SK-N-SH treated with all-trans-retinoic acid at 6 μM for 48 hours (cell line): ENCODE results near the gene NUP153.
A peak's percentile ranks its signal among the peaks of the same experiment; 100 is the strongest.

Experiments used
- ATAC-seq: fragments of 200-7000 bp; cut with Tn5 transposase; 3 replicates; pipeline ENCODE4 v1.9.1; 2020; ENCODE audit warnings: mild to moderate bottlenecking, moderate library complexity
- ARNTL ChIP-seq: fragments of 450-650 bp; formaldehyde crosslinking; IDR thresholded peaks from 2 replicates; pipeline ENCODE4 v1.5.0; 2020; ENCODE audit warnings: low read depth, mild to moderate bottlenecking, moderate library complexity, borderline replicate concordance
- BACH2 ChIP-seq: fragments of 250-450 bp; sonication (Bioruptor Pico); IDR thresholded peaks from 2 replicates; pipeline ENCODE4 v1.9.0; 2021; ENCODE audit warnings: mild to moderate bottlenecking, borderline replicate concordance
- CREB5 ChIP-seq: fragments of 250-450 bp; sonication (Bioruptor Pico); IDR thresholded peaks from 2 replicates; pipeline ENCODE4 v1.5.1; 2020; ENCODE audit warnings: low read depth, mild to moderate bottlenecking, moderate library complexity
- CSDC2 ChIP-seq: fragments of 250-450 bp; sonication (Bioruptor Pico); IDR thresholded peaks from 2 replicates; pipeline ENCODE4 v1.5.0; 2020; ENCODE audit warnings: mild to moderate bottlenecking, moderate library complexity
- CSRNP3 ChIP-seq: fragments of 250-450 bp; sonication (Bioruptor Pico); IDR thresholded peaks from 2 replicates; pipeline ENCODE4 v1.5.1; 2021; ENCODE audit warnings: mild to moderate bottlenecking, moderate library complexity
- ESRRG ChIP-seq: fragments of 250-450 bp; sonication (Bioruptor Pico); IDR thresholded peaks from 2 replicates; pipeline ENCODE4 v1.6.1; 2021; ENCODE audit warnings: mild to moderate bottlenecking
- GLIS3 ChIP-seq: fragments of 250-450 bp; sonication (Bioruptor Pico); IDR thresholded peaks from 2 replicates; pipeline ENCODE4 v1.5.0; 2020; ENCODE audit warnings: mild to moderate bottlenecking, moderate library complexity
- ISL1 ChIP-seq: fragments of 250-450 bp; sonication (Bioruptor Pico); IDR thresholded peaks from 2 replicates; pipeline ENCODE4 v2.1.2; 2022; ENCODE audit warnings: mild to moderate bottlenecking, moderate library complexity
- OSR1 ChIP-seq: fragments of 250-450 bp; sonication (Bioruptor Pico); IDR thresholded peaks from 2 replicates; pipeline ENCODE4 v1.8.0; 2022; ENCODE audit warnings: moderate library complexity, mild to moderate bottlenecking, inconsistent platforms
- PATZ1 ChIP-seq: fragments of 250-450 bp; sonication (Bioruptor Pico); IDR thresholded peaks from 2 replicates; pipeline ENCODE4 v1.8.0; 2020; ENCODE audit warnings: mild to moderate bottlenecking, moderate library complexity, borderline replicate concordance
- POU6F1 ChIP-seq: fragments of 250-450 bp; sonication (Bioruptor Pico); IDR thresholded peaks from 2 replicates; pipeline ENCODE4 v1.8.0; 2021; ENCODE audit warnings: low read depth, mild to moderate bottlenecking, moderate library complexity, borderline replicate concordance
- PPARA ChIP-seq: fragments of 250-450 bp; sonication (Bioruptor Pico); IDR thresholded peaks from 2 replicates; pipeline ENCODE4 v1.5.0; 2020; ENCODE audit warnings: mild to moderate bottlenecking, borderline replicate concordance
- RARB ChIP-seq: fragments of 250-450 bp; sonication (Bioruptor Pico); IDR thresholded peaks from 2 replicates; pipeline ENCODE4 v1.8.0; 2021; ENCODE audit warnings: mild to moderate bottlenecking, moderate library complexity
- SNAI2 ChIP-seq: fragments of 250-450 bp; sonication (Bioruptor Pico); IDR thresholded peaks from 2 replicates; pipeline ENCODE4 v1.5.0; 2020; ENCODE audit warnings: mild to moderate bottlenecking, moderate library complexity
- TCF4 ChIP-seq: fragments of 250-450 bp; sonication (Bioruptor Pico); IDR thresholded peaks from 2 replicates; pipeline ENCODE4 v1.8.0; 2021; ENCODE audit warnings: mild to moderate bottlenecking, moderate library complexity, borderline replicate concordance
- TOX ChIP-seq: fragments of 250-450 bp; sonication (Bioruptor Pico); IDR thresholded peaks from 2 replicates; pipeline ENCODE4 v1.8.0; 2021; ENCODE audit warnings: mild to moderate bottlenecking, moderate library complexity, borderline replicate concordance
- TSHZ2 ChIP-seq: fragments of 250-450 bp; sonication (Bioruptor Pico); IDR thresholded peaks from 2 replicates; pipeline ENCODE4 v1.5.0; 2020; ENCODE audit warnings: mild to moderate bottlenecking, moderate library complexity
- ZC3H10 ChIP-seq: fragments of 250-450 bp; sonication (Bioruptor Pico); IDR thresholded peaks from 2 replicates; pipeline ENCODE4 v1.5.1; 2021; ENCODE audit warnings: mild to moderate bottlenecking, moderate library complexity
- ZFP3 ChIP-seq: fragments of 250-450 bp; sonication (Bioruptor Pico); IDR thresholded peaks from 2 replicates; pipeline ENCODE4 v1.5.0; 2020; ENCODE audit warnings: mild to moderate bottlenecking, moderate library complexity
- ZFP30 ChIP-seq: fragments of 450-650 bp; formaldehyde crosslinking; IDR thresholded peaks from 2 replicates; pipeline ENCODE4 v1.5.0; 2022; ENCODE audit warnings: mild to moderate bottlenecking, moderate library complexity
- ZNF565 ChIP-seq: fragments of 450-650 bp; formaldehyde crosslinking; conservative IDR thresholded peaks from 2 replicates; pipeline ENCODE4 v1.5.0; 2020; ENCODE audit warnings: low read depth, mild to moderate bottlenecking, moderate library complexity
- ZNF70 ChIP-seq: fragments of 450-650 bp; formaldehyde crosslinking; IDR thresholded peaks from 2 replicates; pipeline ENCODE4 v1.5.0; 2020; ENCODE audit warnings: mild to moderate bottlenecking, moderate library complexity
- ZNF8 ChIP-seq: fragments of 450-650 bp; formaldehyde crosslinking; IDR thresholded peaks from 2 replicates; pipeline ENCODE4 v1.5.0; 2020; ENCODE audit warnings: mild to moderate bottlenecking, moderate library complexity

NUP153 gene

GRCh38 chr6:17705428-17705777 is 1.3 kb downstream of the NUP153 start (continued):
- TF ChIP-seq TSHZ2 (CRISPR knock-in tag) = no peak
- no peak for TF ChIP-seq BACH2 (CRISPR knock-in tag)
- no peak for TF ChIP-seq TOX (CRISPR knock-in tag)
- TF ChIP-seq GLIS3 (CRISPR knock-in tag) = no peak
- TF ChIP-seq CSDC2 (CRISPR knock-in tag) = no peak
- no peak for TF ChIP-seq RARB (CRISPR knock-in tag)
- no peak for TF ChIP-seq ZNF70 (CRISPR knock-in tag)
- TF ChIP-seq PATZ1 (CRISPR knock-in tag) = no peak
- no peak for TF ChIP-seq ZC3H10 (CRISPR knock-in tag)
- no peak for TF ChIP-seq TCF4 (CRISPR knock-in tag)
- no peak for TF ChIP-seq ZFP30 (CRISPR knock-in tag)
- TF ChIP-seq SNAI2 (CRISPR knock-in tag) = no peak

GRCh38 chr6:17703256-17703694 is 3.5 kb downstream of the NUP153 start:
- no peak for TF ChIP-seq CREB5
- TF ChIP-seq POU6F1 (CRISPR knock-in tag) = no peak
- no peak for TF ChIP-seq TSHZ2 (CRISPR knock-in tag)
- TF ChIP-seq GLIS3 (CRISPR knock-in tag) = no peak
- no peak for TF ChIP-seq OSR1
- TF ChIP-seq ESRRG (CRISPR knock-in tag) = no peak
- no peak for TF ChIP-seq ZFP30 (CRISPR knock-in tag)
- TF ChIP-seq ISL1 (CRISPR knock-in tag) = peak; percentile 87
- TF ChIP-seq SNAI2 (CRISPR knock-in tag) = no peak
- TF ChIP-seq ZNF70 (CRISPR knock-in tag) = no peak
- no peak for TF ChIP-seq CSRNP3
- TF ChIP-seq ZC3H10 (CRISPR knock-in tag) = no peak
- TF ChIP-seq BACH2 (CRISPR knock-in tag) = no peak; the same call in 1 of the 2 replicates
- TF ChIP-seq RARB (CRISPR knock-in tag) = 0 out of 2 replicates have a peak, but pooled peaks have one; percentile 35
- TF ChIP-seq PATZ1 (CRISPR knock-in tag) = peak; percentile 64; the same call in 1 of the 2 replicates
- no peak for TF ChIP-seq CSDC2 (CRISPR knock-in tag)
- TF ChIP-seq ARNTL (CRISPR knock-in tag) = no peak
- TF ChIP-seq ZNF8 = no peak
- no peak for TF ChIP-seq ZNF565
- peak; percentile 78; the same call in 1 of the 2 replicates for TF ChIP-seq TOX (CRISPR knock-in tag)
- no peak for TF ChIP-seq PPARA (CRISPR knock-in tag)
- no peak for TF ChIP-seq ZFP3 (CRISPR knock-in tag)
- TF ChIP-seq TCF4 (CRISPR knock-in tag) = 0 out of 2 replicates have a peak, but pooled peaks have one; percentile 37
- ATAC-seq = peak; percentile 46
